NCI-H2171 treated with DMSO at 0.1 percent for 48 hours (cell line): ENCODE data around the gene NPPC.

ENCODE experiments used
- DNase-seq: peaks from one replicate; lab custom pipeline; 2025; lab: John Stamatoyannopoulos, UW

The NPPC gene

GRCh38 chr2:231935207-231935524 is 9.0 kb upstream of the NPPC start:
- no peak for DNase-seq

DNA sequence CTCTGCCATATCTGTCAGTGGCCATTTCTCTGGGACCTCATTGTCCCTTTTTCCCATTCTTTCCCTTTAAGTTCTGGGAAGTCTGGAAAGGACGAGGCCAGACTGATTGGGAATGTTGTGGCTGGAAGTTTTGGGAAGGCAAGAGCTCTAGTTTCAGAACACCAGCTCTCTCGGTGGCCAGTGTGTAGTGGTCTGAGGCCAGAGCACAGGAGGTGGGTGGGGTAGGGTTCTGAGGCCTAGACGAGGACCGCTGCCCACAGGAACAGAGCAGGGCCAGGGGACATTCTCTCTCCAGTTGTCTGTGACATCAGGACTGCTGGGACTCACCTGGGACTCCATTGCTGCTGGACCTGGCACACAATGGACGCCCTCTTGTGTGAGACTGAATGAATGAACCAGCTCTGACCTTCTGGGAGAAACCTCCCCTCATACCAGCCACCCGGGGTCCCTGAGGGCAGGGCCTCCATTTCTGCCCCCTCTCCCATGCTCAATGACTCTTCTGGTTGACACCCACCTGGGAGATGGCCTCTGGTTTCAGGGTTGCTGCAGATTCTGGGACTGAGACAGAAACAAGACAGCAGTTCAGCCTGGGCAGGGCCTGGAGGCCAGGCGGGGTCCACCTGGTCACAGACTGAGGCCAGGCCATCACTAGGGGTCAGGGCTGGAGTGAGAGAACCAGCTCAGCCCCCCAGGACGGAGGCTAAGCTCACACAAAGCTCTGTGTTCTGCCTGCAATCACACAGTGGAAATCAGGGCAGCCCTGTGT is 8.4 kb upstream of the NPPC start:
- no peak for DNase-seq

DNA sequence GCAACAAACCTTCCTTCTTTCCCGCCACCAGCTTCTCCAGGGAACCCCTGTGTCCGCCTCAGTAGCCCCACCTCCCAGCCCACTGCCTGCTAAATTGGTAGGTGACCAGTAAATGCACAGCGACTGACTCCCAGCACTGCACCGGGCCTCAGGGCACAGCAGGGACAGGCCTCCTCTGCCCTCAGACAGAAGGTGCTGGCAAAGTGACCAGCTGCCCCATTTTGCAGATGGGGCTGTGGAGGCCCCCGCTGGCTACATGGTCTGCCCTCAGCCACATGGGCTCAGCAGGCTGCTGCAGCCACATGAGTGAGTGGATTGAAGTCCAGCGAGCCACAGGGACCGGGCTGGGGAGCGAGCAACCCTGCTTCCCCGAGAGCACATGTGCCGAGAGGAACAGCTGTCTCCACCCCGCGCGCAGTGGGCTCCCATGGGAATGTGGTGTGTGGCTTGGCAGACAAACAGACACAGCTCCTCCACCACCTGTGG is 7.8 kb upstream of the NPPC start:
- peak; percentile 60 for DNase-seq

- DNase-seq = peak; percentile 0
Observed at GRCh38 chr2:231932985-231933915, 7.1 kb upstream of the NPPC start.

DNA sequence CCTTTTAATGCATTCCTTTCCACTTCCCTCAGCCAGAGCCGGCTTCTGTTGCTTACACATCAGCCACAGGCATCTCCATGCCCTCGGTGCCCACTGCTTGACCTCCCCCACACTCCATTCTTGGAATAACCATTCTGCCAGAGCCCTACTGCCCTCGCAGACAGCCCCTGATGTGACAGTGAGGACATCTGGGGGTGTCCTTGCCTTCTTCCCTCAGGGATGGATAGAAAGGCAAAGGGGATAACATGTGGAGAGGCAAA is 6.4 kb upstream of the NPPC start:
- no peak for DNase-seq

GRCh38 chr2:231931481-231931915 is 5.3 kb upstream of the NPPC start:
- DNase-seq = no peak

GRCh38 chr2:231930593-231931281 is 4.5 kb upstream of the NPPC start:
- DNase-seq = peak; percentile 61

GRCh38 chr2:231929961-231930592 is 3.9 kb upstream of the NPPC start:
- peak; percentile 22 for DNase-seq

DNA sequence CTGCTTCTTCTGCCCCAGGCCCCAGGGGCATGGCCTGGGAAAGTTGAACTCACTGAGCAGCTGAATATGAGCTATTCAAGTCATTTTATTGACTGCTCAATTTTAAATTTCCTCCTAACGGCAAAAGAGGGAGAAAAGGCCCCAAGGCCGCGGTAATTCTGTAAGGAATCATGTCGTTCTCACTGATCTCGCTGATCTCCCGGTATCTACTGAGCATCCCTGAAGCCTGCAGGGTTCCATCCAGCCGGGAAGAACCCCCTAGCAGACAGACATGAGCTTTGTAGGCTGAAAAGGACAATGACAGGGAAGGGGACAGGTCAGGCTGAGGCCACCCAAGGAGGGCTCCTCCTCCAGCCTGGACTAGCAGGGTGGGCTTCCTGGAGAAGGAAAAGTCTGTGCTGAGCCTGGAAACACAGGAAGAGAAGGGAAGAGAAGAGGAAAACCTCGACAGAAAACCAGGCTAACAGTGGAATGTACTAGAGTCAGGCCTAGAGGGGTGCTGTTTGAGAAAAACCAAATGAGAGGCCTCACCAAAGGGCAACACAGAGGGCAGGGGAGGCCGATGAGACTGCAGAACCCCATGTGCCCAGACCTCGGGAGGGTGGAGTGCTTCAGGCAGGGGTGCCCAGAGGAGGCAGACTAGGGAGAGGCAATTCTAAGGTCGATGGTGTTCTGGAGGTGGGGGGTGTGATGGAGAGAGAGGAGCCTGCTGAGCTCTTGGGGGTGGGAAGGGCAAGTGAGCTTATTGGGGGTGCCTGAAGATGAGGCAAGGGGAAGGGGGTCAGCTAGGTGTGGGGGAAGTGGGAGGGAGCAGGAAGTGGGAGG is 2.9 kb upstream of the NPPC start:
- no peak for DNase-seq

- DNase-seq = no peak
Observed at GRCh38 chr2:231928481-231928880, 2.3 kb upstream of the NPPC start.

DNA sequence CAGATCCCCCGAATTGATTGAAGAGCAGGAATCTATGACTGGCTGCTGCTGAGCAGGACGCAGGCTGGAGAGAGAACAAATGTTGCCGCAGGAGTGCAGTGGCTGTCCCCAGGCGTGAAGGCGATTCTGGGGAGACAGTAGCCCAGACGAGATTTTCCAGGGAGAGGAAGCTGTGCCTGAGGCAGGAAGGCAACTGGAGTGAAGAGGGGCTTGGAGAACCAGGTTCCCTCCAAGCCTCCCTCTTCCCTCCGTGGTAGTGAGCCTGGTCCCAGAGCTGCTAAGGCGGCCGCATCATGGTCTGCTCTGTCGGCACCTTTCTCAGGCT is 1.3 kb upstream of the NPPC start:
- DNase-seq = no peak

DNA sequence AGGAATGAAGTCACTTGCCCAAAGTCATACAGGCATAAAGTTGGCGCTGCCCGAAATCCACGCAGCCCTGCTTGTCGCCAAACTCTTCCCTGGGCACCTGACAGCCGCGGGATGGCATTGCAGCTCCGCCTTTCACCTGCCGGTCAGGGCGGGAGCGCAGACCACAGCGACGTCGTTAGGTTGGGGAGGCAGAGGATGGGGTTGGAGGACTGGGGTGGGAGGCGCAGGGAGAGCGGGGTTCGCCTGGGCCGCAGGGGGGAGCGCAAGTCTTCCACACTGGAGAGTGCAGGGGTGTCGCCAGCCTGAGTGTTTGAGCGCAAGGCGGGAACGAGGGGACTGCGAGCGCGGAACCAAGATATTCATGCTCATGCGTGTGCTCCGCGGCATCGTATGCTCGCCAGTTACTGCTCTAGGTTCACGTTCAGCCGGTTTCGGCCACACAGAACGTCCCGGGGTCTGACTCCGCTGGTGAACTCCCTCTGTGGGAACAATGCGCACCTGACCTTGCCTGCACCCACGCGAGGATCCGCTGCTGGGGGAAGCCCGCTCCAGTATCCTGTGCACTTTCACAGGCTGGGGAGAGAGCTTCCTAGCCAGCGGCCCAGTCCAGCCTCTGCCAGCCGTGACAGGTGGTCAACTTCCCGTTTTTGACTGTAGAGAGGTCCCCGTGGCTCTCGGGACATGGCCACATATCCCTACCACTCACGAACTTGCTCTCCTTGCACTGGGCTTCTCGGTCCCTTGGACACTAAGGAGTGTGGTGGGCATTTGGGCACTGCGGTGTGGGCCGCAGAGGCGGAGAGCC is 767 bp upstream of the NPPC start:
- DNase-seq = no peak

DNA sequence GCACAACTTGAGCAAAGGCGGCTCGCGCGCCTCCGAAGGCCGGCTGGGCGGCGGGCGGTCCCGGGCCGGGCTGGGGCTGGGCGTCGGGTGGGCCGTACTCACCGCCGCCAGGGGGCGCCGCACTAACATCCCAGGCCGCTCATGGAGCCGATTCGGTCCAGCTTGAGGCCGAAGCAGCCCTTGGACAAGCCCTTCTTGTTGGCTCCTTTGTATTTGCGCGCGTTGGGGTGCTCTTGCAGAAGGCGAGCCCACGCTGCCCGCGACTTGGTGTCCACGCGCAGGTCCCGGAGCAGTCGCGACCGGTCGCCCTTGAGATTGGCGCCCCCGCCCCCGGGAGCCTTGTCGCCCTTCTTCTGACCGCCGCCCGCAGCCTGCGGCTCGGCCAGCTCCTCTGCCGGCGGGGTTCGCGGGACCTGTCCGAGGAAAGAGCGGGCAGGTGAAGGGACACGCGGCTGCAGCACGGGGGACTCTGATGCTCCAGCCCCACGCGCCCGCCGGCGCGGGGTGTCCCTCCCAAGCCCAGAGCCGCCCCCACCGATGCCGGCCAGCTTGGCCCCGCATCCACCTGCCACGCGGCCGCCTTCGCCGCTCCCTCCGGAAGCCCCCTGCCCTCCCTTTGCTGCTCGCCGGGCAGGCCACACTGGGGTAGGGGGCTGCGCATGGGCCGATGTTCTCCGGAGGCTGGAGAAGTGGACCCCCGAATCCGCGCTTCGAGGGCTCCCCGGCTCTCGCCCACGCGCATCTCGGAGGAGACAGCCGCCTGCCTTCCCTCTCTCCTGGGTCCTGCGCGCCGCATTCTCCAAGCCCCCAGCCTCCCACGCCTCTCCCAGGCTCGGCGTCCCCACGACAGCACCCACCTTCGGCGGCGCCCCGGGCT is 655 bp downstream of the NPPC start:
- DNase-seq = peak; percentile 13

DNA sequence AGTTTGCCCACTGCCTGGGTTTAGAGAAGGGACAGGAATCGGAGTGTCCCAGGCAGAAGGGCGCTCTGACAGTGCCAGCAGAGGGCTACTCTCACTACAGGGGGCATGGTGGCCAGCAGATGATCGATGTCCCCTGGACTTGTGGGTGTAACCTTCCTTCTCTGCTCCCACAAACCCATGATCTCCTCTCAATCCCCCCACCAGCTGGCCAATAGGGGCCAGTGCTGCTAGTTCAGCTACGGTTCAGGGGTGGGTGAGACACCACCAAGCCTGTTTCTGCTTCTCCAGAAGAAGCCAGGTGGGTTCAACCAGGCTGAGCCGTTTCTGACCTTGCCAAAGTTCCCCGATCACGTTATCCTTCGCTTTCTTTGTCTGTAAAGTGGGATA is 1.3 kb downstream of the NPPC start:
- DNase-seq = no peak

DNA sequence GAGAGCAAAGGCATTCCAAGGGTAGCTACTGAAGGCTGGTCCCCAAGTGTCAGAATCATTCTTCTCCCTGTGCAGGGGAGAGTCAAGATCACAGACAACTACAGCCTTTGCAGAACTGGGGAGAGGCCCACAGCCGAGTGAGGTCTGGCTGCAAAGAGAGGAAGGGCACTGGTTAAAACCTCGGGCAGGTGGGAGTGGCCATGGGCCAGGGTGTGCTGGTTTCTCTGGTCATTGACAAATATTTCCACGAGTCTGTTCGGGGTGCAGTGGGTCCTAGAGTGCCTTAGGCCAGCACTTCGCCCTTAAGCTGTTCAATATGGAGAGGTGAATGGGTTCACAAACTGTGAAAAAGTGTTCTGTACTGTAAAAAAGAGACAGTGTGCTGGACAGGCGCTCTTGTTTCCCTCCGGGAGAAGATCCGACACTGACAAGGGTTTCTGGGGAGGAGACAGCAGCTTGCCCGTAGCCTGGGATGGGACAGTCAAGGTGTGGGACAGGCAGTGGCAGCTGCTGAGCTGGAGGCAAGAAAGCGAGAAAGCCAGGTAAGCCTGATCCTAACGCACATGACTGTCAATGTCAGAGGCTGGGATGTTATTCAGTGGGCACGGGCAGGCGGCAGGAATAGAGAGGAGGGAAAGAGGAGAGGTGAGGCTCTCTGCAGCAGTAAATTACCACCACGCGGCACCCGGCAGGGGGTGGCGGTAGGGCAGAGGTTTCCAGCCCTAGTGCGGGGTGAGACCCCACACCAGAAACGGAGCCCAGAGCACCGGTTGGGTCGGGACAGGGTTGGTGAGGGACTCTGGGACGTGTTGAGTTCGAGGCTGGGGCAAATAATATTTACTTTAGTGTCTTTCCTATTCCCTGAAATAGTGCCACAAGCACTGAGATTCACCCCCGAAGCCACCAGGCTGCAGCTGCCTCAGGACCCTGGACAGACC is 2.0 kb downstream of the NPPC start:
- DNase-seq = no peak

- peak; percentile 4 for DNase-seq
Observed at GRCh38 chr2:231923010-231923344, 3.2 kb downstream of the NPPC start.

GRCh38 chr2:231922311-231923009 is 3.7 kb downstream of the NPPC start:
- no peak for DNase-seq

DNA sequence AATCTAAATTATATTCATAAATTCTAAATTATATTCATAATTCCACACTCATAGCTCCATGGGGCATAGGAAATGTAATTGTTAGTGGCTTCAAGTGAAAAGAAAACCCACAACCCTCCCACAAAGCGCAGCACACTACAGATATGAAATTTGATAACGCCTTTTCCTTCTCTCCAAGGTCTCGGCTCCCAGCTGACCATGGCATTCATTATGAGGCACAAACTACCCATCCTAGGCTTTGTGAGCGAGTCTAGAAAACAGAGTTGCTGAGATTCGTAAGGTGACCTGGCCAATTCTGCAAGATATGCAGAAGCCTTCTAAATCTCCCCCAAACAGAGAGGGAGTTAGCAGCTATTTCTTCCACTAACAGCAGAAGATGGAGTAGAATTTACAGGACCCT is 5.4 kb downstream of the NPPC start:
- DNase-seq = no peak
